HEK293 (cell line): ENCODE measurements around the gene RBPJL.
A peak's percentile ranks its signal among the peaks of the same experiment; 100 is the strongest.

Experiments
- CTCF ChIA-PET: fragments of 350-600 bp; formaldehyde crosslinking; extraction: SDS; loops from one replicate; lab custom pipeline; 2021; ENCODE audit warnings: antibody characterized with exemption; lab: Yijun Ruan, JAX
- POLR2A ChIA-PET: fragments of 300-600 bp; formaldehyde crosslinking; extraction: SDS; loops from one replicate; lab custom pipeline; 2020; ENCODE audit warnings: antibody characterized with exemption, inconsistent platforms; lab: Yijun Ruan, JAX
- H3K27ac ChIP-seq: fragments of 200-500 bp; sonication (Bioruptor generic); 2 replicates; pipeline ENCODE4 v1.5.1; 2014; ENCODE audit warnings: low read depth, low read length, control low read depth, inconsistent platforms; ENCODE audit errors: extremely low read depth
- H3K36me3 ChIP-seq, 2 experiments: fragments of 200-500 bp in 1 of 2; sonication (Bioruptor generic) in 1 of 2; 1 replicate in 1 of 2; 2 replicates in 1 of 2; pipeline ENCODE4 v1.5.1; 2014 to 2017; ENCODE audit warnings: inconsistent platforms in 2 of 2, low read length in 2 of 2; ENCODE audit not compliant: control insufficient read depth in 2 of 2, insufficient read depth in 1 of 2
- H3K4me1 ChIP-seq: fragments of 200-500 bp; sonication (Bioruptor generic); 2 replicates; pipeline ENCODE4 v1.5.1; 2014; ENCODE audit warnings: mild to moderate bottlenecking, low read length, inconsistent platforms; ENCODE audit not compliant: control insufficient read depth, insufficient read depth
- H3K4me3 ChIP-seq: 2 replicates; pipeline ENCODE4 v1.5.1; 2011; ENCODE audit warnings: low read depth, mild to moderate bottlenecking, control low read depth, low read length, moderate library complexity
- H3K9me3 ChIP-seq: fragments of 200-500 bp; sonication (Bioruptor generic); 2 replicates; pipeline ENCODE4 v1.5.1; 2014; ENCODE audit warnings: low read depth, low read length, inconsistent platforms; ENCODE audit not compliant: control insufficient read depth, insufficient read depth
- BCL6B ChIP-seq: fragments of 450-650 bp; formaldehyde crosslinking; IDR thresholded peaks from 2 replicates; pipeline ENCODE4 v1.5.1; 2017; ENCODE audit warnings: missing biosample characterization, missing genetic modification characterization
- YY2 ChIP-seq: fragments of 450-650 bp; formaldehyde crosslinking; IDR thresholded peaks from 2 replicates; pipeline ENCODE4 v1.5.1; 2016; ENCODE audit warnings: missing biosample characterization, missing genetic modification characterization
- ZBTB1 ChIP-seq: fragments of 450-650 bp; formaldehyde crosslinking; IDR thresholded peaks from 2 replicates; pipeline ENCODE4 v1.5.1; 2016; ENCODE audit warnings: missing biosample characterization, missing genetic modification characterization
- ZBTB7A ChIP-seq: fragments of 450-650 bp; formaldehyde crosslinking; IDR thresholded peaks from 2 replicates; pipeline ENCODE4 v1.5.1; 2016; ENCODE audit warnings: low read depth, missing biosample characterization, missing genetic modification characterization
- ZNF394 ChIP-seq: fragments of 450-650 bp; formaldehyde crosslinking; IDR thresholded peaks from 2 replicates; pipeline ENCODE4 v1.5.1; 2016; ENCODE audit warnings: missing biosample characterization, missing genetic modification characterization, mild to moderate bottlenecking, moderate library complexity, borderline replicate concordance
- ZNF404 ChIP-seq: fragments of 450-650 bp; formaldehyde crosslinking; IDR thresholded peaks from 2 replicates; pipeline ENCODE4 v1.5.1; 2017; ENCODE audit warnings: missing biosample characterization, missing genetic modification characterization
- ZNF558 ChIP-seq: fragments of 450-650 bp; formaldehyde crosslinking; IDR thresholded peaks from 2 replicates; pipeline ENCODE4 v1.5.1; 2016; ENCODE audit warnings: missing biosample characterization, missing genetic modification characterization
- ZNF561 ChIP-seq: fragments of 450-650 bp; IDR thresholded peaks from 2 replicates; pipeline ENCODE4 v1.5.1; 2018; ENCODE audit warnings: missing biosample characterization, missing genetic modification characterization, borderline replicate concordance
- ZNF785 ChIP-seq: fragments of 450-650 bp; formaldehyde crosslinking; IDR thresholded peaks from 2 replicates; pipeline ENCODE4 v1.5.1; 2016; ENCODE audit warnings: missing biosample characterization, missing genetic modification characterization
- ZSCAN18 ChIP-seq: fragments of 450-650 bp; formaldehyde crosslinking; IDR thresholded peaks from 2 replicates; pipeline ENCODE4 v1.5.1; 2016; ENCODE audit warnings: missing biosample characterization, missing genetic modification characterization
- ZSCAN23 ChIP-seq: fragments of 450-650 bp; formaldehyde crosslinking; IDR thresholded peaks from 2 replicates; pipeline ENCODE4 v1.5.1; 2016; ENCODE audit warnings: missing biosample characterization, missing genetic modification characterization
- TF ChIP-seq, protein P1 (sequence below): fragments of 450-650 bp; formaldehyde crosslinking; IDR thresholded peaks from 2 replicates; pipeline ENCODE4 v1.5.1; 2016; ENCODE audit warnings: missing biosample characterization, missing genetic modification characterization
- TF ChIP-seq, protein P2 (sequence below): fragments of 450-650 bp; formaldehyde crosslinking; conservative IDR thresholded peaks from 2 replicates; pipeline ENCODE4 v1.5.1; 2016; ENCODE audit warnings: low read depth, missing biosample characterization, missing genetic modification characterization

RBPJL gene, protein sequence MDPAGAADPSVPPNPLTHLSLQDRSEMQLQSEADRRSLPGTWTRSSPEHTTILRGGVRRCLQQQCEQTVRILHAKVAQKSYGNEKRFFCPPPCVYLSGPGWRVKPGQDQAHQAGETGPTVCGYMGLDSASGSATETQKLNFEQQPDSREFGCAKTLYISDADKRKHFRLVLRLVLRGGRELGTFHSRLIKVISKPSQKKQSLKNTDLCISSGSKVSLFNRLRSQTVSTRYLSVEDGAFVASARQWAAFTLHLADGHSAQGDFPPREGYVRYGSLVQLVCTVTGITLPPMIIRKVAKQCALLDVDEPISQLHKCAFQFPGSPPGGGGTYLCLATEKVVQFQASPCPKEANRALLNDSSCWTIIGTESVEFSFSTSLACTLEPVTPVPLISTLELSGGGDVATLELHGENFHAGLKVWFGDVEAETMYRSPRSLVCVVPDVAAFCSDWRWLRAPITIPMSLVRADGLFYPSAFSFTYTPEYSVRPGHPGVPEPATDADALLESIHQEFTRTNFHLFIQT

DNA sequence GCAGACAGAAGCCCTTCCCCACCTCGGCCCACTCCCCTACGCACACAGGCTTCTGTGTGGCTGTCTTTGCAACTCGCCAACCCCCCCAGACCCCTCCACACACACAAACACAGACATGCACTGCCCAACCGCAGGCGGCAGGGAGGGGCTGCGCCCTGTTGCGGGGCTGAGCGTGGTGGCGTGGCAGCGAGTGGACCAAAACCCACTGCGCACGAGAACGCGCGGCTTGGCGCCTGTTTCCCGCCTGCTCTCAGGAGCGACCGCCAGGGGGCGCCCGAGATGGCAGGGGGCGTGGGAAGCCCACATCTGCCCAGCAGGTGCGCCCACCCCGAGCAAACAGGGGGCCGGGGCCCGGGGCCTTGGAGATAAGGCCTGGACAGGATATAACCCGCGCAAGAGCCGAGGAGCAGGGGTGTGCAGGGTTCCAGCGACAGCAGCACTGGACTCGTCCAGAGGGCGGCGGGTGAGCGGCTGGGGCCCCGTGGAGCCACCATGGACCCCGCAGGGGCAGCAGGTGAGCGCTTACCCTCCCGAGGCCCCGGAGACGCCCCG is at the start of gene RBPJL:
RBPJL (plus strand) TSS at position 410 of the 552 bp plus-strand sequence; CDS start at position 493, 83 bp downstream.
- no peak for TF ChIP-seq ZSCAN18
- TF ChIP-seq, protein P1, sequence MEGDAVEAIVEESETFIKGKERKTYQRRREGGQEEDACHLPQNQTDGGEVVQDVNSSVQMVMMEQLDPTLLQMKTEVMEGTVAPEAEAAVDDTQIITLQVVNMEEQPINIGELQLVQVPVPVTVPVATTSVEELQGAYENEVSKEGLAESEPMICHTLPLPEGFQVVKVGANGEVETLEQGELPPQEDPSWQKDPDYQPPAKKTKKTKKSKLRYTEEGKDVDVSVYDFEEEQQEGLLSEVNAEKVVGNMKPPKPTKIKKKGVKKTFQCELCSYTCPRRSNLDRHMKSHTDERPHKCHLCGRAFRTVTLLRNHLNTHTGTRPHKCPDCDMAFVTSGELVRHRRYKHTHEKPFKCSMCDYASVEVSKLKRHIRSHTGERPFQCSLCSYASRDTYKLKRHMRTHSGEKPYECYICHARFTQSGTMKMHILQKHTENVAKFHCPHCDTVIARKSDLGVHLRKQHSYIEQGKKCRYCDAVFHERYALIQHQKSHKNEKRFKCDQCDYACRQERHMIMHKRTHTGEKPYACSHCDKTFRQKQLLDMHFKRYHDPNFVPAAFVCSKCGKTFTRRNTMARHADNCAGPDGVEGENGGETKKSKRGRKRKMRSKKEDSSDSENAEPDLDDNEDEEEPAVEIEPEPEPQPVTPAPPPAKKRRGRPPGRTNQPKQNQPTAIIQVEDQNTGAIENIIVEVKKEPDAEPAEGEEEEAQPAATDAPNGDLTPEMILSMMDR (tag by site-specific recombination), result peak; percentile 24; the same call in 1 of the 2 replicates
- no peaks in the 10 kb centered on the region for H3K36me3 ChIP-seq
- CTCF ChIA-PET, result interaction anchor here (1.1 kb wide), 1 partner anchor 13 kb away, joined by 5 read pairs; no protein-coding TSS in a partner anchor
- POLR2A ChIA-PET, result no interaction called here
- no peak within 1 kb of the TSS for H3K27ac ChIP-seq
- H3K9me3 ChIP-seq, result no peaks in the 10 kb centered on the region
- H3K4me1 ChIP-seq, result 0 out of 2 replicates have a peak, but pooled peaks cover 3% of the 10 kb centered on the region
- H3K4me3 ChIP-seq, result no peak within 1 kb of the TSS

DNA sequence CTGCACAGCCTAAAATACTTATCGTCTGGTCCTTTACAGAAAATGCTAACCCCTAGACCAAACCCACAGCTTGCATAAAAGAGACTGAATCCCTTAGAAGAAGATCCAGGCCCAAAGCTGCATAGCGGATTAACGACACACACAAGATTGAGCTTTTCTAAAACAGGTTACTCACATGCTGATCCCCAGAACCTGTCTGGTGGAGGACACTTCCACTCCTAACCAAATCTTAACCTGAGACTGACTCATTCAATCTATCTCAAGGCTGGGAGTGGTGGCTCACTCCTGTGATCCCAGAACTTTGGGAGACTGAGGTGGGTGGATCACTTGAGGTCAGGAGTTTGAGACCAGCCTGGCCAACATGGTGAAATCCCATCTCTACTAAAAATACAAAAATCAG is 49.5 kb upstream of the RBPJL start:
- H3K9me3 ChIP-seq, result no peaks in the 10 kb centered on the region
- no peak overlapping the region for H3K4me3 ChIP-seq
- CTCF ChIA-PET, result interaction anchor here (1.1 kb wide), 1 partner anchor 31 kb away, joined by 3 read pairs; no protein-coding TSS in a partner anchor
- TF ChIP-seq, protein P2, sequence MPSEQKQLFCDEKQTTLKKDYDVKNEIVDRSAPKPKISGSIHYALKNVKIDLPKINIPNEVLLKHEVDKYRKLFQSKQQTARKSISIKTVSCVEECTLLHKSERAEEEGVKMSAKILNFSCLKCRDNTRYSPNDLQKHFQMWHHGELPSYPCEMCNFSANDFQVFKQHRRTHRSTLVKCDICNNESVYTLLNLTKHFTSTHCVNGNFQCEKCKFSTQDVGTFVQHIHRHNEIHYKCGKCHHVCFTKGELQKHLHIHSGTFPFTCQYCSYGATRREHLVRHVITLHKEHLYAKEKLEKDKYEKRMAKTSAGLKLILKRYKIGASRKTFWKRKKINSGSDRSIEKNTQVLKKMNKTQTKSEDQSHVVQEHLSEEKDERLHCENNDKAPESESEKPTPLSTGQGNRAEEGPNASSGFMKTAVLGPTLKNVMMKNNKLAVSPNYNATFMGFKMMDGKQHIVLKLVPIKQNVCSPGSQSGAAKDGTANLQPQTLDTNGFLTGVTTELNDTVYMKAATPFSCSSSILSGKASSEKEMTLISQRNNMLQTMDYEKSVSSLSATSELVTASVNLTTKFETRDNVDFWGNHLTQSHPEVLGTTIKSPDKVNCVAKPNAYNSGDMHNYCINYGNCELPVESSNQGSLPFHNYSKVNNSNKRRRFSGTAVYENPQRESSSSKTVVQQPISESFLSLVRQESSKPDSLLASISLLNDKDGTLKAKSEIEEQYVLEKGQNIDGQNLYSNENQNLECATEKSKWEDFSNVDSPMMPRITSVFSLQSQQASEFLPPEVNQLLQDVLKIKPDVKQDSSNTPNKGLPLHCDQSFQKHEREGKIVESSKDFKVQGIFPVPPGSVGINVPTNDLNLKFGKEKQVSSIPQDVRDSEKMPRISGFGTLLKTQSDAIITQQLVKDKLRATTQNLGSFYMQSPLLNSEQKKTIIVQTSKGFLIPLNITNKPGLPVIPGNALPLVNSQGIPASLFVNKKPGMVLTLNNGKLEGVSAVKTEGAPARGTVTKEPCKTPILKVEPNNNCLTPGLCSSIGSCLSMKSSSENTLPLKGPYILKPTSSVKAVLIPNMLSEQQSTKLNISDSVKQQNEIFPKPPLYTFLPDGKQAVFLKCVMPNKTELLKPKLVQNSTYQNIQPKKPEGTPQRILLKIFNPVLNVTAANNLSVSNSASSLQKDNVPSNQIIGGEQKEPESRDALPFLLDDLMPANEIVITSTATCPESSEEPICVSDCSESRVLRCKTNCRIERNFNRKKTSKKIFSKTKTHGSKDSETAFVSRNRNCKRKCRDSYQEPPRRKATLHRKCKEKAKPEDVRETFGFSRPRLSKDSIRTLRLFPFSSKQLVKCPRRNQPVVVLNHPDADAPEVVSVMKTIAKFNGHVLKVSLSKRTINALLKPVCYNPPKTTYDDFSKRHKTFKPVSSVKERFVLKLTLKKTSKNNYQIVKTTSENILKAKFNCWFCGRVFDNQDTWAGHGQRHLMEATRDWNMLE (tag by site-specific recombination), result no peak
- no peak for TF ChIP-seq ZNF558 (tag by site-specific recombination)
- TF ChIP-seq ZNF394, result no peak
- TF ChIP-seq ZBTB7A (tag by site-specific recombination), result no peak
- TF ChIP-seq ZBTB1 (tag by site-specific recombination), result no peak
- TF ChIP-seq ZNF404 (tag by site-specific recombination), result no peak
- TF ChIP-seq YY2 (tag by site-specific recombination), result no peak
- POLR2A ChIA-PET, result no interaction called here
- no peaks in the 10 kb centered on the region; the same call in 1 of the 2 replicates for H3K4me1 ChIP-seq
- H3K36me3 ChIP-seq, result no peaks in the 10 kb centered on the region
- no peak overlapping the region for H3K27ac ChIP-seq

GRCh38 chr20:45257711-45258110 is 48.9 kb upstream of the RBPJL start:
- POLR2A ChIA-PET, result no interaction called here
- H3K9me3 ChIP-seq, result no peaks in the 10 kb centered on the region
- CTCF ChIA-PET, result no interaction called here
- TF ChIP-seq, protein P2 (tag by site-specific recombination), result no peak
- TF ChIP-seq ZNF561 (tag by site-specific recombination), result no peak
- TF ChIP-seq BCL6B (tag by site-specific recombination), result no peak
- TF ChIP-seq ZSCAN23, result no peak
- TF ChIP-seq ZNF785 (tag by site-specific recombination), result no peak

More at GRCh38 chr20:45257711-45258110, 48.9 kb upstream of the RBPJL start:
- no peaks in the 10 kb centered on the region for H3K36me3 ChIP-seq
- no peaks in the 10 kb centered on the region; the same call in 1 of the 2 replicates for H3K4me1 ChIP-seq
- no peak overlapping the region for H3K27ac ChIP-seq
- H3K4me3 ChIP-seq, result no peak overlapping the region
